GM10266 (cell line): Measurements from ENCODE around the gene ZCCHC7.
"Not testable (repeated sequence)": the region's sequence is repeated elsewhere in the genome, so short reads cannot be mapped to it uniquely, and the experiment has no call there.

Experiments
- DNase-seq: peaks from one replicate; pipeline ENCODE4 v3.0.0; 2012; ENCODE audit errors: extremely low spot score
- CTCF ChIP-seq: IDR thresholded peaks from 2 replicates; pipeline ENCODE4 v1.5.1; 2012; ENCODE audit warnings: mild to moderate bottlenecking, low read depth; ENCODE audit not compliant: control insufficient read depth, insufficient read depth; ENCODE audit errors: missing control alignments

ZCCHC7 gene

GRCh38 chr9:37202091-37202490, 81.7 kb downstream of the ZCCHC7 start:
- no peak for TF ChIP-seq CTCF
- no peak for DNase-seq

GRCh38 chr9:37203456-37203855, 83.1 kb downstream of the ZCCHC7 start:
- not testable (repeated sequence) for DNase-seq

- no peak for DNase-seq
- TF ChIP-seq CTCF: no peak
Observed at GRCh38 chr9:37206121-37206620, 85.8 kb downstream of the ZCCHC7 start.

- no peak for DNase-seq
- TF ChIP-seq CTCF: peak; percentile 17
Observed at GRCh38 chr9:37209431-37210386, 89.3 kb downstream of the ZCCHC7 start.

GRCh38 chr9:37210737-37211523, 90.6 kb downstream of the ZCCHC7 start:
- no peak for DNase-seq
- no peak for TF ChIP-seq CTCF

GRCh38 chr9:37212435-37212834, 92.1 kb downstream of the ZCCHC7 start:
- no peak for TF ChIP-seq CTCF
- DNase-seq: no peak

GRCh38 chr9:37215381-37215780, 95.0 kb downstream of the ZCCHC7 start:
- no peak for DNase-seq
- TF ChIP-seq CTCF: no peak
